ENCODE data around the gene PFN1.

Gene PFN1

DNA sequence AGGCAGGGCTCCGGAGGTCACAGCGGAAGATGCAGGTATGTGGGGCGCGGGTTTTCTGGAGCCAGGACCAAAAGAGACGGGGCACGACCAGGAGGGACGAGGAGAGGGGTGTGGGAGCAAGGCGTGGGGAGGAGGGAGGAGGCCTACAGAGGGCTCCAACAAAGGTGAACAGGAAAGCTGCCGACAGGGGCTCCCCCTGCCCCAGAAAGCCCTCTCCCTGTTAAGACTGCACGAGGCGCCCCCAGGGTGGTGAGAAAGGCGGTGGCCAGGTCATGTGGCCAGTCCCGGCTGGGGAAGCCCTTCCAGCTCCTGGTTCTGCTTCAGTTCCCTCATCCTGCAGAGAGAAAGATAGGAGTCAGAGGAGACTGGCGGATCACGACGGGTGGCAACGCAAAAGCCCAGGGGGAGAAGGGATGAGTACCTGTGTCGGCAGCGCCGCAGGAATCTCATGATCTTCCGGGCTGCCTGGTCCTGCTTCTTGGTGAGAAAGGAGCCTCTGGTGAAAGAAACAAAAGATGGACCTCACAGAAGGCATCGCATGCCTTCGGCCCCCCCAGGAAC, 20.2 kb upstream of the PFN1 start:
- Histone ChIP-seq H3K79me2 (peaks cover 2% of the 10 kb centered on the region), H3K9ac (no peak overlapping the region), H3K27me3 (ENCODE audit: control insufficient read depth, insufficient read depth, low read length) (no peaks in the 10 kb centered on the region), H3K4me3 (ENCODE audit: low read depth, low read length) (peak overlapping the region; percentile 92), H3K4me1 (peaks cover 10% of the 10 kb centered on the region), H3K4me2 (ENCODE audit: low read length) (peak overlapping the region; percentile 99), H3K9me3 (ENCODE audit: control insufficient read depth, low read length) (no peaks in the 10 kb centered on the region), H3K36me3 (ENCODE audit: control insufficient read depth, insufficient read depth, low read length) (no peaks in the 10 kb centered on the region), H2AFZ (peak overlapping the region; percentile 97), H3K27ac (peak overlapping the region; percentile 99)
- TF ChIP-seq, protein P1, sequence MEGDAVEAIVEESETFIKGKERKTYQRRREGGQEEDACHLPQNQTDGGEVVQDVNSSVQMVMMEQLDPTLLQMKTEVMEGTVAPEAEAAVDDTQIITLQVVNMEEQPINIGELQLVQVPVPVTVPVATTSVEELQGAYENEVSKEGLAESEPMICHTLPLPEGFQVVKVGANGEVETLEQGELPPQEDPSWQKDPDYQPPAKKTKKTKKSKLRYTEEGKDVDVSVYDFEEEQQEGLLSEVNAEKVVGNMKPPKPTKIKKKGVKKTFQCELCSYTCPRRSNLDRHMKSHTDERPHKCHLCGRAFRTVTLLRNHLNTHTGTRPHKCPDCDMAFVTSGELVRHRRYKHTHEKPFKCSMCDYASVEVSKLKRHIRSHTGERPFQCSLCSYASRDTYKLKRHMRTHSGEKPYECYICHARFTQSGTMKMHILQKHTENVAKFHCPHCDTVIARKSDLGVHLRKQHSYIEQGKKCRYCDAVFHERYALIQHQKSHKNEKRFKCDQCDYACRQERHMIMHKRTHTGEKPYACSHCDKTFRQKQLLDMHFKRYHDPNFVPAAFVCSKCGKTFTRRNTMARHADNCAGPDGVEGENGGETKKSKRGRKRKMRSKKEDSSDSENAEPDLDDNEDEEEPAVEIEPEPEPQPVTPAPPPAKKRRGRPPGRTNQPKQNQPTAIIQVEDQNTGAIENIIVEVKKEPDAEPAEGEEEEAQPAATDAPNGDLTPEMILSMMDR (IDR thresholded peaks at IDR 0.05): no peak

DNA sequence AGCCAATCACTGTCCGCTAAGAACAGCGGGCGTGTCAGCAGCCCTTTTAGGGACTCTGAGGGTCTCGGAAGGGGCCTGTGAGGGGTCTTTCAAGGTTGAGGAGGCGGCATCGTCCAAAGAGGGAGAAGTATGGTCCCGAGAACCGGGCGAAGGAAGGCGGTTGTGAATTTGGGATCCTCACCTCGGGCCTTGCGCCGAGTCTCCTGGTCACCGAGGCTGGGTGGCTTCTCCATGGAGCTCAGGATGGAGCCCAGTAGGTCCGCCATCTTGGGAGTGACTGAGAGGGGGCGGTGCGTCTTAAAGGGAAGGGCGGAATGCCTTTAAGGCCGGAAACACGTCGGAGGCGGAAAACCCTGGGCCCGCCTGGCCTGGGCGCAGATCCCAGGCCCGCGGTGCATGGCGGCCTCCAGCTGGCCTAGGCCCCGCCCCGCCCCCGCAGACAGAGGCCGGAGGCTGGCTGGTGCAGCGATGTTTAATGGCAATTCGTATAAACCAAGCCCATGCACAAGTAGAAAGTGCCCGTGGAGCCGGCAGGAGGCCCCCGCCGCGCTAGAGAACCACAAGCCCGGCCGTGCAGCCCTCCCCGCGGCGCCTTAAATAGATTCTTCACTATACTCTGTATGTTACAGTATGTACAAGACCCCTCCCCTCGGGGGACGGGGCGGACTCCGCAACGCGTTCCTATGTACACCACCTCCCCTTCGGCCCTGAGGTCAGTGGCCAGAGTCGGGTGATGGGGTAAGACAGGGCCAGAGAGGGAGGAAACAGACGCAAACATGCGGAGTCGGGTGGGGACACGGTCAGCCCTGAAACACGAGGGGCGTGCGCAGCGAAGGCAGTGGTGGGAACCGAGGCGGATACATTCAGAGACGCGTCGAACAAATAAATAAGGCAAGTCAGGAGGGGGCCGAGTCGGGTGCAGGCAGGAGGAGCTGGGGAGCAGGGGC, 19.5 kb upstream of the PFN1 start, which contains the start of gene SPAG7:
Gene SPAG7 (minus strand): TSS at position 279 of the 947 bp plus-strand sequence. CDS start 13 bp downstream, at position 266.
- Histone ChIP-seq H3K79me2 (peaks cover 2% of the 10 kb centered on the region), H3K9me3 (ENCODE audit: control insufficient read depth, low read length) (no peaks in the 10 kb centered on the region), H3K4me3 (ENCODE audit: low read depth, low read length) (peak within 1 kb of the TSS; percentile 92), H3K27ac (peak within 1 kb of the TSS; percentile 99), H3K27me3 (ENCODE audit: control insufficient read depth, insufficient read depth, low read length) (no peaks in the 10 kb centered on the region), H3K9ac (peak within 1 kb of the TSS; percentile 87), H3K36me3 (ENCODE audit: control insufficient read depth, insufficient read depth, low read length) (no peaks in the 10 kb centered on the region), H2AFZ (peak within 1 kb of the TSS; percentile 97), H3K4me1 (peaks cover 10% of the 10 kb centered on the region), H3K4me2 (ENCODE audit: low read length) (peak within 1 kb of the TSS; percentile 99)
- TF ChIP-seq, protein P1 (IDR thresholded peaks at IDR 0.05): peak; percentile 15

DNA sequence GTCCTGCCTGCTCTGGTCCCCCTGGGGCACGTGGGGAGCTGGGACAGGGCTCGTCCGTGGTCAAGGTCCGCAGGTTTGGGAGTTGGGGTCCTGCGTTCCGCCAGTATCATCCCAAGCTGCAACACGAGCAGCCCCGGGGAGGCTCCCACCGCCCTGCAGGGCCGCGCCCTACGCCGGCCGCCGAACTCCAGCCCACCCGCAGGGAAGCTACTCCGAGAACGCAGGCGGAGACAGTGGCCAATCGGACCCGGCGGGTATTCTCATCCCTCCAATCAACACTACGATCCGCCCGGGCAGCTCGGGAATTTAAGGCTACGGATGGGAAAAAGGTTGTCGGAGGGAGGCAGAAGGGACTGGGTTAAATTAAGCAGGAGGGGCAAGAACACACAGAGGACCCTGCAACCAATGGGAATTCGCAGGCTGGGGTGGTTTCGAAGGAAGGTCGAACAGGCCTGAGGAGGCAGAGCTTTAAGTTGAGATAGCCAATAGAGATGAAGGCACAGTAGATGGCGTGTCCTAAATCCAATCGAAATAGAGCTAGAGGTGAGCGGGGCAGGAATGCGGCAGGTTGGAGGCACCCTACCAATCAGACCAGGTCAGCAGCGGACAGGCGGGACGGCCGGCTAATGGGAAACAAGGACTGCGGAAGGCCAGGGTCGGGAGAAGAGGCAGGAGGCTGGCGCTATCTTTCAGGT, 18.7 kb upstream of the PFN1 start:
- H3K4me2 ChIP-seq (ENCODE audit: low read length): peak overlapping the region; percentile 94
- H3K27me3 ChIP-seq (ENCODE audit: control insufficient read depth, insufficient read depth, low read length): no peaks in the 10 kb centered on the region
- peak overlapping the region; percentile 97 for H2AFZ ChIP-seq
- peak overlapping the region; percentile 87 for H3K9ac ChIP-seq
- TF ChIP-seq, protein P1 (IDR thresholded peaks at IDR 0.05): no peak
- peak overlapping the region; percentile 99 for H3K27ac ChIP-seq
- peaks cover 2% of the 10 kb centered on the region for H3K79me2 ChIP-seq
- no peaks in the 10 kb centered on the region for H3K36me3 ChIP-seq (ENCODE audit: control insufficient read depth, insufficient read depth, low read length)
- H3K9me3 ChIP-seq (ENCODE audit: control insufficient read depth, low read length): no peaks in the 10 kb centered on the region
- peak overlapping the region; percentile 92 for H3K4me3 ChIP-seq (ENCODE audit: low read depth, low read length)
- H3K4me1 ChIP-seq: peaks cover 10% of the 10 kb centered on the region

DNA sequence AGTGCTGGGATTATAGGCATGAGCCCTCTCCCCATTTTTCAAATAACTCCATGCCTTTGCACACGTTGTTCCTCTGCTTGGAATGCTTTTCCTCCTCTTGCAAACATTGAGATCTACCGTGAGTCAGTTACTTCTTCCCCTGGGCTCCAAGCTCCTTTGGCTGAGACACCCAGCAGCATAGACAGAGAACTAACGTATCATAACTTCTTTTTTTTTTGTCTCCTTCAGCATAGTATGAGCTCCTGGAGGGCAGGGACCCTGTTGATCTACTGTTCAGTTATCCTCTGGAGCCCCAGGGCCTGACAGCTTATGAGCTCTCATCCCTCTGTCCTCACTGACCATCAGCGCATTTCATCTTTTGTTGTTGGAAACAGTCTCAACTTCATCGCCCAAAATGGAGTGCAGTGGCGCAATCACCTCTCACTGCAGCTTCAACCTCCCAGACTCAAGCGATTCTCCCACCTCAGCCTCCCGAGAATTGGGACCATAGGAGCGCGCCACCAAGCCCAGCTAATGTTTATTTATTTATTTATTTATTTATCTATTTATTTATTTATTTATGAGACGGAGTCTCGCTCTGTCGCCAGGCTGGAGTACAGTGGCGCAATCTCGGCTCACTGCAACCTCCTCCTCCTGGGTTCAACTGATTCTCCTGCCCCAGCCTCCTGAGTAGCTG, 17.1 kb upstream of the PFN1 start:
- no peak overlapping the region for H3K27ac ChIP-seq

More for the DNA sequence above, 17.1 kb upstream of the PFN1 start:
- TF ChIP-seq, protein P1 (IDR thresholded peaks at IDR 0.05): no peak
- no peaks in the 10 kb centered on the region for H3K27me3 ChIP-seq (ENCODE audit: control insufficient read depth, insufficient read depth, low read length)
- H3K79me2 ChIP-seq: peaks cover 7% of the 10 kb centered on the region
- H3K4me1 ChIP-seq: peaks cover 10% of the 10 kb centered on the region
- no peaks in the 10 kb centered on the region for H3K36me3 ChIP-seq (ENCODE audit: control insufficient read depth, insufficient read depth, low read length)
- H3K4me2 ChIP-seq (ENCODE audit: low read length): no peak overlapping the region
- no peaks in the 10 kb centered on the region for H3K9me3 ChIP-seq (ENCODE audit: control insufficient read depth, low read length)
- no peak overlapping the region for H3K4me3 ChIP-seq (ENCODE audit: low read depth, low read length)
- H2AFZ ChIP-seq: no peak overlapping the region
- H3K9ac ChIP-seq: no peak overlapping the region
